PC-9 (cell line): Measurements from ENCODE around the gene DZIP1.

Experiments
- EZH2 ChIP-seq: fragments of 200-600 bp; sonication (generic); IDR thresholded peaks from 2 replicates; pipeline ENCODE4 v1.8.0; 2017; ENCODE audit warnings: antibody characterized with exemption, low read depth
- TF ChIP-seq, protein P1 (sequence below): fragments of 200-600 bp; sonication (generic); conservative IDR thresholded peaks from 2 replicates; pipeline ENCODE4 v1.6.1; 2017; ENCODE audit warnings: mixed run types, antibody characterized with exemption, mild to moderate bottlenecking, moderate library complexity

DNA sequence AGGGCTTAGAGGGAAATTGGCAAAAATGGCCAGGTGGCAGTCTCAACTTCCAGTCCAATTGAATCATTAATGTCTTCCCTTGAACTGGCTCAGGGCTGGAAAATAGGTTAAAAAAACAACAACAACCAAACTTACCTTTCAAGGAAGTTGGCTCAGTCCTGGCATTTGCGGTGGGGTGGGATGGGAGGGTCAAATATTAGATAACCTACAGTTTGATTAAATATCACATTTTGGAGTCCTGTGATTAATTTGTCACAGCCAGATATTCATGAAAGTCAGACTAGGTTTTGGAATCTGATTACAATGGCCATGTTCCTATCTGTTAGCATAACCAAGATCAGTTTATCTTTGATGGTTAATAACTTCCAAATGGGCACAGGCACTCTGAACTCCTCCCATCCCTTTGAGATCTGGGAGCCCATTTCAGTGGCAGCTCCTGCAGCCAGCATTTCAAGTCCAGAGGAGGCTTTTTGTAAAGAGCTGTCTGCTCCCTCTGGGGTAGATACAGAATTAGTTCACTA, 7.8 kb upstream of the DZIP1 start:
- TF ChIP-seq, protein P1, sequence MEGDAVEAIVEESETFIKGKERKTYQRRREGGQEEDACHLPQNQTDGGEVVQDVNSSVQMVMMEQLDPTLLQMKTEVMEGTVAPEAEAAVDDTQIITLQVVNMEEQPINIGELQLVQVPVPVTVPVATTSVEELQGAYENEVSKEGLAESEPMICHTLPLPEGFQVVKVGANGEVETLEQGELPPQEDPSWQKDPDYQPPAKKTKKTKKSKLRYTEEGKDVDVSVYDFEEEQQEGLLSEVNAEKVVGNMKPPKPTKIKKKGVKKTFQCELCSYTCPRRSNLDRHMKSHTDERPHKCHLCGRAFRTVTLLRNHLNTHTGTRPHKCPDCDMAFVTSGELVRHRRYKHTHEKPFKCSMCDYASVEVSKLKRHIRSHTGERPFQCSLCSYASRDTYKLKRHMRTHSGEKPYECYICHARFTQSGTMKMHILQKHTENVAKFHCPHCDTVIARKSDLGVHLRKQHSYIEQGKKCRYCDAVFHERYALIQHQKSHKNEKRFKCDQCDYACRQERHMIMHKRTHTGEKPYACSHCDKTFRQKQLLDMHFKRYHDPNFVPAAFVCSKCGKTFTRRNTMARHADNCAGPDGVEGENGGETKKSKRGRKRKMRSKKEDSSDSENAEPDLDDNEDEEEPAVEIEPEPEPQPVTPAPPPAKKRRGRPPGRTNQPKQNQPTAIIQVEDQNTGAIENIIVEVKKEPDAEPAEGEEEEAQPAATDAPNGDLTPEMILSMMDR = no peak
- TF ChIP-seq EZH2 = no peak
